Activated CD4-positive, alpha-beta memory T cell treated with anti-CD3 and anti-CD28 coated beads for 36 hours (primary cell): ENCODE measurements around the gene CACNA1C. TPM values are rescaled to one million over a fixed set of nuclear protein-coding genes. Genes with fewer than 3 reads are reported as not detected.

Source experiments
- CTCF ChIA-PET: fragments of 350-600 bp; sonication (Branson Sonifier 250); formaldehyde crosslinking; loops from one replicate; lab custom pipeline; 2021; ENCODE audit warnings: antibody characterized with exemption, inconsistent platforms; lab: Charles Lee
- POLR2A ChIA-PET: fragments of 350-600 bp; sonication (Branson Sonifier 250); formaldehyde crosslinking; loops from one replicate; lab custom pipeline; 2021; ENCODE audit warnings: antibody characterized with exemption; lab: Charles Lee
- DNase-seq: peaks from one replicate; pipeline ENCODE4 v3.0.0-alpha.2; 2020
- H3K27ac Mint-ChIP-seq: one replicate; pipeline ENCODE4 v1.8.0; 2021; ENCODE audit warnings: mixed read lengths
- H3K27me3 Mint-ChIP-seq: one replicate; pipeline ENCODE4 v1.8.0; 2021; ENCODE audit warnings: mixed read lengths
- H3K36me3 Mint-ChIP-seq: one replicate; pipeline ENCODE4 v1.8.0; 2021; ENCODE audit warnings: mixed read lengths
- H3K4me1 Mint-ChIP-seq: one replicate; pipeline ENCODE4 v1.8.0; 2021; ENCODE audit warnings: low read depth, mixed read lengths
- H3K4me3 Mint-ChIP-seq: one replicate; pipeline ENCODE4 v1.8.0; 2021; ENCODE audit warnings: mild to moderate bottlenecking, mixed read lengths
- H3K9me3 Mint-ChIP-seq: one replicate; pipeline ENCODE4 v1.8.0; 2021; ENCODE audit warnings: mixed read lengths
- intact Hi-C: fragments of 100-400 bp; cut with micrococcal nuclease; formaldehyde crosslinking; loops from one replicate; pipeline ENCODE4 v1.15.1; 2023
- total RNA-seq, 2 experiments: library from RNA; stranded (reverse); gene quantifications; one replicate each; pipeline ENCODE4 v1.2.3, GENCODE V29; 2021

Gene CACNA1C
- total RNA-seq, 2 experiments from 2014 or later: 0.07 to 0.12 TPM

DNA sequence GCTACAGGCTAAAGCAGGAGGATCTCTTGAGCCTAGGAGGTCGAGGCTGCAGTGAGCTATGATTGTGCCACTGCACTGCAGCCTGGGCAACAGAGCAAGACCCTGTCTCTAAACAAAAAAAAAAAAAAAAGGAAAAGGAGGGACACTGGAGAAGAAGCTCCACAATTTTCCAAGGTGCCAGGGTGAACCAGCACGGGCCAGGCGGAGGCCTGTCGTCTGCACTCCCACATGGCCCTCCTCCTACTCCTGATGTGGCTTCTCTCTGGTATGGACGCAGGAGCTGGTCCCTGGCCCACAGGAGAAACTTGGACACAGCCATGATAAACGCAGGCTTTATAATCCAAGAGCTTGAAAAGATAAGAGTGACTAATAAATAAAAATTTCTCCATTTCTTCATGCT, 341.2 kb downstream of the CACNA1C start:
- CTCF ChIA-PET: interaction anchor here (0.8 to 1.1 kb wide), 2 partner anchors 88 to 451 kb away, joined by 3 read pairs; no protein-coding TSS in a partner anchor
- H3K4me1 Mint-ChIP-seq: no peaks in the 10 kb centered on the region
- no peaks in the 10 kb centered on the region for H3K36me3 Mint-ChIP-seq
- DNase-seq: no peak
- no peak overlapping the region for H3K27ac Mint-ChIP-seq
- no peak overlapping the region for H3K4me3 Mint-ChIP-seq
- peaks cover 3% of the 10 kb centered on the region for H3K27me3 Mint-ChIP-seq
- no peaks in the 10 kb centered on the region for H3K9me3 Mint-ChIP-seq
- POLR2A ChIA-PET: no interaction called here
- intact Hi-C loops: no loop called here

DNA sequence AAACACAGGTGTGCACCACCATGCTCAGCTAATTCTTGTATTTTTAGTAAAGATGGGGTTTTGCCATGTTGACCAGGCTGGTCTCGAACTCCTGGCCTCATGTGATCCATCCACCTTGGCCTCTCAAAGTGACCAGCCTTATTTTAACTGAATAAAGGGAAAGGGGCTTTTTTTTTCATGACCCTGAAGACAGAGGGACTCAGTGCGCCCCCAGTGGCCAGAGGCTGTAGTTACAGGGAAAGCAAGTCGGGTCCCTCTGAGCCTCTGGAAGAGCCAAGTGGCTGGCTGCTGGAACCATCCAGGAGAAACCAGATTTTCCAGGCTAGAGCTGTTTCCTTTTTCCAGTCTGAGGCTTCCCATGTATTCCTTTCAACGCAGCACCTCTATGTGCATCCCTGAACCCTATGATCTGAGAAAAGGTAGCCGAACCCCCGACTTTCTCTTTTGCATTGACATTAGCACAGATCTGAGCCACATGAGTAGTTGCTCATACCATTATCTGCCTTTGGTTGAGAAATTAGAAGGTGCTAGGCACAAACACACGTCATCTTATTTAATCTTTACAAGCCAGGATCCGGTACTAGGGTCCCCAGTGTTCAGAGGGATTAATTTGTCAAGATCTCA, 342.7 kb downstream of the CACNA1C start:
- H3K4me3 Mint-ChIP-seq: no peak overlapping the region
- H3K36me3 Mint-ChIP-seq: no peaks in the 10 kb centered on the region
- no peaks in the 10 kb centered on the region for H3K27me3 Mint-ChIP-seq
- POLR2A ChIA-PET: no interaction called here
- no peaks in the 10 kb centered on the region for H3K9me3 Mint-ChIP-seq
- H3K27ac Mint-ChIP-seq: no peak overlapping the region
- peak; percentile 49 for DNase-seq
- H3K4me1 Mint-ChIP-seq: no peaks in the 10 kb centered on the region
- CTCF ChIA-PET: interaction anchor here (0.6 to 1.1 kb wide), 7 partner anchors 16 to 763 kb away, joined by 3 to 7 read pairs (median 3); no protein-coding TSS in a partner anchor
- intact Hi-C loops: no loop called here

DNA sequence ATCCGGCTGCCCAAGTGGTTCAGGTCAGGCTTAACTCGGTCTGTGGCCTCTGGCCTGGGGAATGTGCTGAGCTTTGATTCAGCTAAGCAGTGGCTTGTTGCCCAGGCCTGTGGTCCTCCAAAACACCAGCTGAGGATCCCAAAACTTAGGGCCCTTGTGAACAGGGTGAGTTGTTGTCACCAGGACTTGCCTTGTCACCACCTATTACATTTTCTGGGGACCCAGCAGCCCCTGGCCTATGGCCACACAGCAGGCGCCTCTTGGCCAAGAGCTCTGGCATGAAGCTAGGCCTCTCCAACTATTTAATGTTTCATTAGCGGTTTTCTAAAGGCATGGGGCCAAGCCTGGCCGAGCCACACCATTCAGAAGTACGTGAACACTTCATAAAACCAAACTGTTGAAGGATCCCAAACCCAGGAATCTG, 343.7 kb downstream of the CACNA1C start:
- no peak overlapping the region for H3K27ac Mint-ChIP-seq
- DNase-seq: no peak
- no peaks in the 10 kb centered on the region for H3K9me3 Mint-ChIP-seq
- CTCF ChIA-PET: interaction anchor here (0.9 kb wide), 1 partner anchor 50 kb away, joined by 3 read pairs; no protein-coding TSS in a partner anchor
- no peaks in the 10 kb centered on the region for H3K27me3 Mint-ChIP-seq
- intact Hi-C loops: no loop called here
- POLR2A ChIA-PET: no interaction called here
- no peak overlapping the region for H3K4me3 Mint-ChIP-seq
- H3K36me3 Mint-ChIP-seq: no peaks in the 10 kb centered on the region
- no peaks in the 10 kb centered on the region for H3K4me1 Mint-ChIP-seq

DNA sequence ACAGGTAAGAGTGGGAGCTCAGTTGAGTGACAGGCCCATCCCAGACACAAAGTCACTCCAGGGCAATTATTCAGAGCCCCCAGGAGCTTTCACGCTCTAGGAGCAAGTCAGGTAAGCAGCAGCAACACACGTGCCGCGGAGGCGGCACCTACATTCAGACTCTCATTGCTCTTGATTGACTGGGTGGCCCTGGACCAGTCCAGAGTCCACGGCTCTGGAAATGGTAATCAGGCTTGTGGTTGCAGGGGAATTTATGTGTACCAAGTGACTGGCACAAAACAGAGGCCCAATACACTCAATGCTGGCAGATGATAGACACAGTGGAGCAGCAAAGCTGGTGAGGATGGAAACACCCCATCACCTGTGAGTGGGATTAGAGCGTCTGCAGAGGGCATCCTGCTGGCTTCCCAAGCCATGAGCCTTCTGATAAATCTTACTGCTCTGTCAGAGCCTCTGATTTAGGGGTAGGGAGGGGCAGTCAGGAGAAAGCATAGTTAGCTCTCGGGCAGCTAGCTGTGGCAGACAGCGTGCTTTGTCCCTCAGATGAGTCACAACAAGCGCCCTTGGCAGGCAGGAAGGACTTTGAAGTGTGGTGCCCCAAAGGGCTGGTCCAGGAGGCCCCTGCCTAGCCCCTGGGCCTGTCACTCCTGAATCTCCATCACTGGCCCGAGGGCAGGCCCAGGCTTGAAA, 344.7 kb downstream of the CACNA1C start:
- ChIA-PET POLR2A (no interaction called here), CTCF (no interaction called here)
- intact Hi-C loops: no loop called here
- Mint-ChIP-seq H3K9me3 (no peaks in the 10 kb centered on the region), H3K27me3 (peaks cover 2% of the 10 kb centered on the region), H3K4me1 (no peaks in the 10 kb centered on the region), H3K36me3 (no peaks in the 10 kb centered on the region), H3K4me3 (no peak overlapping the region), H3K27ac (no peak overlapping the region)
- DNase-seq: no peak

- CTCF ChIA-PET: interaction anchor here (1.1 to 1.4 kb wide), 2 partner anchors 9 to 14 kb away, joined by 3 to 5 read pairs; no protein-coding TSS in a partner anchor
Measured at GRCh38 chr12:2401040-2401439, 348.3 kb downstream of the CACNA1C start.

DNA sequence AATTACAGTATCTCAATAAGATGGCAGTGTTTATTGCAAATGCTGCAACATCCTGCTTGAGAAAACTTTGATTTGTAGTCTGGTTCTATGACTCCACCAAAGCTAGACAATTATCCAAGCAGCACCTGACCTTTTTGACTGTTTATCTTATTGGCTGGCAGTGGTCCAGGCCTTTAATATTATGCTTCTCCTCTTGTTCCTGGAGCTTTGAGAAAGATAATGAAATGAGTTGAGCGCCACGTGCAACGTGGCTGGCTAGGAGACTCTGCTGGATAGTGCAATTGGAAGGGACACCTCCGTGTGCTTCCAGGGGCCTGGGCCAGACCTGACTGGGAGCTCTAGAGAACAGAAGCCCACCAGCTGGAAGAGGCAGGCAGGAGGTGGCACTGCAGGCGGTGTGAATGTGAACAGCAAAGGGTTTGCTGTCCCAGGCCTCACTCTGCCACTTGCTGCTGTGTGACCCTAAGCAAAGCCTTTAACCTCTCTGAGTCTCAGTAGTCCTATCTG, 349.3 kb downstream of the CACNA1C start:
- H3K27ac Mint-ChIP-seq: no peak overlapping the region
- CTCF ChIA-PET: interaction anchor here (1.1 to 1.4 kb wide), 2 partner anchors 10 to 15 kb away, joined by 3 to 5 read pairs; no protein-coding TSS in a partner anchor

More at GRCh38 chr12:2401040-2401439, 348.3 kb downstream of the CACNA1C start:
- Mint-ChIP-seq H3K4me3 (no peak overlapping the region), H3K4me1 (no peaks in the 10 kb centered on the region), H3K27ac (no peak overlapping the region), H3K27me3 (peaks cover 2% of the 10 kb centered on the region), H3K9me3 (no peaks in the 10 kb centered on the region), H3K36me3 (no peaks in the 10 kb centered on the region)
- DNase-seq: no peak
- intact Hi-C loops: no loop called here
- POLR2A ChIA-PET: interaction anchor here (0.6 kb wide), 1 partner anchor 474 kb away, joined by 3 read pairs; no protein-coding TSS in a partner anchor

DNA sequence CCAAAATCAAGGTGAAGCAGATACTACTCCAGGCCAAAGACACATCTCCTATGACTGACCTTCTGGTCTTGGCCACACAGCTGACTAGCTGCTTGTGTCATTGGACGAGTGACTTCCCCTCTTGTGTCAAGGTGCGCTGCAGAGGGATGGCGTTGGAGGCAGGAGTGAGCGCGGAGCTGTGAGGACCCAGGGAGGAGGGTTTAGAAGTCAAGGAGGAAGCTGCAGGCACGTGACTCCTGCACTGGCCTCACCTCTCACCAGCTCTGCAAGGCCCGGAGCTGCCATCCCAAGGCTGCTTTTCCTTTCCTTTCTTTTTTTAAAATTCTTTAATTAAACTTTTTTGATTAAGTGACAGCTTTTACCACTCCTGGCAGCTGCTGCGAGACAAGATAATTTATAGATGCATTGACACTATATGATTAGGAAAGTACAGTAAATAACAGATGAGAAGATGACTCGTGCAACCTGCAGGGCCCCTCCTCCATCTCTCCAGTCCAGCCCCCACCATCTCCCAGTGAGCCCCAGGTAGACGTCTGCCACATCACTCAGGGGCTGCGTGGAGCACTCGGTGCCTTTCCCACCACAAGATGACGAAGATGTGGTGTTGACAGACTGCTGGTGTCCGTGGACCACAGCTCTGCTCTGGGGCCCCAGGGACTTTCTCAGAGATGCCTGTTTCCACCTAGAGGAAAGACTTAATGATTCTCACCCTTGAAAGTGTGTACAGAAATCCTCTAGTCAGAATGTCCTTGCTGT, 350.6 kb downstream of the CACNA1C start:
- Mint-ChIP-seq H3K36me3 (no peaks in the 10 kb centered on the region), H3K4me1 (no peaks in the 10 kb centered on the region), H3K4me3 (no peak overlapping the region), H3K27ac (no peak overlapping the region), H3K27me3 (peaks cover 2% of the 10 kb centered on the region), H3K9me3 (no peaks in the 10 kb centered on the region)
- ChIA-PET POLR2A (no interaction called here), CTCF (no interaction called here)
- intact Hi-C loops: no loop called here
- DNase-seq: no peak

More for the DNA sequence above, 349.3 kb downstream of the CACNA1C start:
- Mint-ChIP-seq H3K4me3 (no peak overlapping the region), H3K27me3 (peaks cover 2% of the 10 kb centered on the region), H3K36me3 (no peaks in the 10 kb centered on the region), H3K9me3 (no peaks in the 10 kb centered on the region), H3K4me1 (no peaks in the 10 kb centered on the region)
- DNase-seq: no peak
- intact Hi-C loops: no loop called here
- POLR2A ChIA-PET: no interaction called here

GRCh38 chr12:2405039-2405438, 352.3 kb downstream of the CACNA1C start:
- ChIA-PET CTCF (no interaction called here), POLR2A (no interaction called here)
- Mint-ChIP-seq H3K27ac (no peak overlapping the region), H3K4me3 (no peak overlapping the region), H3K4me1 (no peaks in the 10 kb centered on the region), H3K27me3 (peaks cover 2% of the 10 kb centered on the region), H3K36me3 (no peaks in the 10 kb centered on the region), H3K9me3 (no peaks in the 10 kb centered on the region)
- no peak for DNase-seq
- intact Hi-C loops: no loop called here

- intact Hi-C loops: no loop called here
- H3K4me1 Mint-ChIP-seq: no peaks in the 10 kb centered on the region
- no peak overlapping the region for H3K4me3 Mint-ChIP-seq
- no peak for DNase-seq
- no peak overlapping the region for H3K27ac Mint-ChIP-seq
- CTCF ChIA-PET: no interaction called here
- H3K36me3 Mint-ChIP-seq: no peaks in the 10 kb centered on the region
- no peaks in the 10 kb centered on the region for H3K9me3 Mint-ChIP-seq
- POLR2A ChIA-PET: no interaction called here
- peaks cover 2% of the 10 kb centered on the region for H3K27me3 Mint-ChIP-seq
Measured at GRCh38 chr12:2406903-2407302, 354.1 kb downstream of the CACNA1C start.

GRCh38 chr12:2408262-2408661, 355.5 kb downstream of the CACNA1C start:
- H3K4me1 Mint-ChIP-seq: no peaks in the 10 kb centered on the region
- ChIA-PET POLR2A (no interaction called here), CTCF (no interaction called here)
- H3K9me3 Mint-ChIP-seq: no peaks in the 10 kb centered on the region
- H3K4me3 Mint-ChIP-seq: no peak overlapping the region
- H3K27ac Mint-ChIP-seq: no peak overlapping the region
- H3K36me3 Mint-ChIP-seq: no peaks in the 10 kb centered on the region
- intact Hi-C loops: no loop called here
- no peaks in the 10 kb centered on the region for H3K27me3 Mint-ChIP-seq
- DNase-seq: no peak

GRCh38 chr12:2409656-2410265, 357.0 kb downstream of the CACNA1C start:
- POLR2A ChIA-PET: no interaction called here
- Mint-ChIP-seq H3K4me1 (no peaks in the 10 kb centered on the region), H3K4me3 (no peak overlapping the region), H3K27me3 (no peaks in the 10 kb centered on the region), H3K27ac (no peak overlapping the region), H3K9me3 (no peaks in the 10 kb centered on the region), H3K36me3 (no peaks in the 10 kb centered on the region)
- CTCF ChIA-PET: no interaction called here
- DNase-seq: no peak
- intact Hi-C loops: no loop called here
